MM.1S (cell line): ENCODE measurements around the gene R3HDM4.

Source experiments
- EZH2 ChIP-seq: fragments of 300-600 bp; sonication (generic); optimal IDR thresholded peaks from 2 replicates; pipeline ENCODE3; 2017; ENCODE audit warnings: low read depth, mild to moderate bottlenecking, antibody characterized with exemption, low read length, mixed read lengths
- EZH2phosphoT487 ChIP-seq: fragments of 300-600 bp; sonication (generic); IDR thresholded peaks from 2 replicates; pipeline ENCODE4 v1.6.1; 2018; ENCODE audit warnings: antibody characterized with exemption, low read length
- TF ChIP-seq, protein P1 (sequence below): fragments of 300-600 bp; sonication (generic); IDR thresholded peaks from 2 replicates; pipeline ENCODE4 v1.5.1; 2016; ENCODE audit warnings: antibody characterized with exemption, low read length, mixed read lengths

GRCh38 chr19:912181-913079, 589 bp downstream of the R3HDM4 start:
- TF ChIP-seq, protein P1, sequence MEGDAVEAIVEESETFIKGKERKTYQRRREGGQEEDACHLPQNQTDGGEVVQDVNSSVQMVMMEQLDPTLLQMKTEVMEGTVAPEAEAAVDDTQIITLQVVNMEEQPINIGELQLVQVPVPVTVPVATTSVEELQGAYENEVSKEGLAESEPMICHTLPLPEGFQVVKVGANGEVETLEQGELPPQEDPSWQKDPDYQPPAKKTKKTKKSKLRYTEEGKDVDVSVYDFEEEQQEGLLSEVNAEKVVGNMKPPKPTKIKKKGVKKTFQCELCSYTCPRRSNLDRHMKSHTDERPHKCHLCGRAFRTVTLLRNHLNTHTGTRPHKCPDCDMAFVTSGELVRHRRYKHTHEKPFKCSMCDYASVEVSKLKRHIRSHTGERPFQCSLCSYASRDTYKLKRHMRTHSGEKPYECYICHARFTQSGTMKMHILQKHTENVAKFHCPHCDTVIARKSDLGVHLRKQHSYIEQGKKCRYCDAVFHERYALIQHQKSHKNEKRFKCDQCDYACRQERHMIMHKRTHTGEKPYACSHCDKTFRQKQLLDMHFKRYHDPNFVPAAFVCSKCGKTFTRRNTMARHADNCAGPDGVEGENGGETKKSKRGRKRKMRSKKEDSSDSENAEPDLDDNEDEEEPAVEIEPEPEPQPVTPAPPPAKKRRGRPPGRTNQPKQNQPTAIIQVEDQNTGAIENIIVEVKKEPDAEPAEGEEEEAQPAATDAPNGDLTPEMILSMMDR, result no peak
- TF ChIP-seq EZH2phosphoT487 (no peak), EZH2 (no peak)
